Testis (tissue), 2 donors: Measurements from ENCODE around the gene DCUN1D1.

Source experiments
- CTCF ChIP-seq, 3 experiments: fragments of 450-650 bp in 2 of 3; fragments of 200-600 bp in 1 of 3; sonication (generic) in 1 of 3; IDR thresholded peaks; one replicate each; pipeline ENCODE4 v1.5.1; 2016 to 2019; ENCODE audit warnings: antibody characterized with exemption in 3 of 3, mild to moderate bottlenecking in 2 of 3, moderate library complexity in 1 of 3
- POLR2A ChIP-seq: fragments of 450-650 bp; IDR thresholded peaks from one replicate; pipeline ENCODE4 v1.6.1; 2017; ENCODE audit warnings: antibody characterized with exemption, mild to moderate bottlenecking, moderate library complexity

- TF ChIP-seq CTCF (IDR thresholded peaks at IDR 0.05) (no peak), POLR2A (no peak)
These were observed 8.7 kb downstream of the DCUN1D1 start for GRCh38 chr3:182971637-182972036.
